ENCODE results near the gene KIAA1958. TPM values are rescaled to one million over a fixed set of nuclear protein-coding genes. Genes with fewer than 3 reads are reported as not detected.
"Not testable (repeated sequence)": the region's sequence is repeated elsewhere in the genome, so short reads cannot be mapped to it uniquely, and the experiment has no call there.

The KIAA1958 gene
- total and polyA plus RNA-seq, 2 donors from 2014 or later, result 2.6 to 15.3 TPM

GRCh38 chr9:112507001-112507680, 20.5 kb downstream of the KIAA1958 start:
- intact Hi-C loops (cut with DNase I), result no loop called here
- peak overlapping the region; percentile 26 to 72 for H3K27ac ChIP-seq (ENCODE audit: low read depth in 2 of 2, low read length in 2 of 2)
- no peak for FAIRE-seq

DNA sequence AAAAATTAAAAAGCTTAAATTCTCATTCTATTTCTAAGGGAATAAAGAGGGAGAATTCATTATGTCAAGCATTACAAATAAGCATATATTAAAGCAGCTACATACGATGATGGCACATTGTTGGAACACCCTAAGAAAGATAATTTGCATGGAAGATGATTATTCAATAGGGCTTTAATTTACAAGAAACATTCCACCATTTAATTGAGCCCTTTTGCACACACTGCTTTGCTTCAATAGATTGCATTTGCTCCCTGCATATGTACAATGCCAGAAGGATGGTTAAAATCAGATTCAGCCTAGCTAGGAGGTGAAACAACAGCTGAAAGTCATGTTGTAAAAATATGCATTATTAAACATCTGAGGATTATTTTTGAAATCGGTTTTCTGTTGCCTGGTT, 21.8 kb downstream of the KIAA1958 start:
- Histone ChIP-seq H3K9ac (ENCODE audit: low read length in 3 of 3) (no peak overlapping the region), H3K4me1 (ENCODE audit: control insufficient read depth in 2 of 3, insufficient read depth in 2 of 3, low read depth in 1 of 3, low read length in 3 of 3) (peaks cover 0 to 10% (median 2%) of the 10 kb centered on the region in 3 donors), H3K36me3 (ENCODE audit: control insufficient read depth in 2 of 3, insufficient read depth in 3 of 3, low read length in 3 of 3) (no peaks in the 10 kb centered on the region), H3K4me3 (ENCODE audit: low read length in 3 of 3) (no peak overlapping the region), H3K27me3 (ENCODE audit: control insufficient read depth, insufficient read depth, low read length) (no peaks in the 10 kb centered on the region), H3K27ac (ENCODE audit: low read depth in 2 of 2, low read length in 2 of 2) (no peak overlapping the region), H3K9me3 (ENCODE audit: control insufficient read depth in 2 of 3, insufficient read depth in 1 of 3, low read length in 3 of 3) (no peaks in the 10 kb centered on the region)
- FAIRE-seq (no peak), DNase-seq (no peak)
- intact Hi-C loops (cut with DNase I), result no loop called here
- TF ChIP-seq CTCF (IDR thresholded peaks at IDR 0.05; ENCODE audit: borderline replicate concordance, extremely low read depth, insufficient read depth), result no peak

More at GRCh38 chr9:112507001-112507680, 20.5 kb downstream of the KIAA1958 start:
- peak overlapping the region in 2 of 3 donors; percentile 20 to 24 for H3K9ac ChIP-seq (ENCODE audit: low read length in 3 of 3)
- no peak for DNase-seq
- H3K9me3 ChIP-seq (ENCODE audit: control insufficient read depth in 2 of 3, insufficient read depth in 1 of 3, low read length in 3 of 3), result no peaks in the 10 kb centered on the region
- no peak for TF ChIP-seq CTCF (IDR thresholded peaks at IDR 0.05; ENCODE audit: borderline replicate concordance, extremely low read depth, insufficient read depth)
- no peaks in the 10 kb centered on the region for H3K27me3 ChIP-seq (ENCODE audit: control insufficient read depth, insufficient read depth, low read length)
- H3K4me3 ChIP-seq (ENCODE audit: low read length in 3 of 3), result no peak overlapping the region
- no peaks in the 10 kb centered on the region for H3K36me3 ChIP-seq (ENCODE audit: control insufficient read depth in 2 of 3, insufficient read depth in 3 of 3, low read length in 3 of 3)
- peaks cover 0 to 15% (median 7%) of the 10 kb centered on the region in 3 donors for H3K4me1 ChIP-seq (ENCODE audit: control insufficient read depth in 2 of 3, insufficient read depth in 2 of 3, low read depth in 1 of 3, low read length in 3 of 3)

GRCh38 chr9:112512377-112512776, 25.8 kb downstream of the KIAA1958 start:
- FAIRE-seq; H3K27me3 ChIP-seq (ENCODE audit: control insufficient read depth, insufficient read depth, low read length); DNase-seq; H3K27ac ChIP-seq (ENCODE audit: low read depth in 2 of 2, low read length in 2 of 2); H3K4me3 ChIP-seq (ENCODE audit: low read length in 3 of 3); H3K36me3 ChIP-seq (ENCODE audit: control insufficient read depth in 2 of 3, insufficient read depth in 3 of 3, low read length in 3 of 3); H3K4me1 ChIP-seq (ENCODE audit: control insufficient read depth in 2 of 3, insufficient read depth in 2 of 3, low read depth in 1 of 3, low read length in 3 of 3); H3K9ac ChIP-seq (ENCODE audit: low read length in 3 of 3); intact Hi-C loops (cut with DNase I); H3K9me3 ChIP-seq (ENCODE audit: control insufficient read depth in 2 of 3, insufficient read depth in 1 of 3, low read length in 3 of 3): not testable (repeated sequence)

DNA sequence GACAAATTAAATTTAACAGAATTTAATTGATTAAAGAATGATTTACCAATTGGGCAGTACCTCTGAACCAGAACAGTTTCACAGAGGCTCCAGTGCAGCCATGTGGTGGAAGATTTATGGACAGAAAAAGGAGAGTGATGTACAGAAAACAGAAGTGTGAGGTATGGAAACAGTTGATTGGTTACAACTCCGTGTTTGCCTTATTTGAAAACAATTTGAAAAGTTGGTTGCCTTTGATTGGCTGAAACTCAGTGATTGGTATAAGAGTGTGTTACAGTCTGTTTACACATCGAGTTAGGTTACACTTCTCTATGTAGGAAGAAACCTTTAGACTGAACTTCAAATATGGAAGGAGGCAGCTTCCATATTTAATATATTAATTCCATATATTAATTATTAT, 30.1 kb downstream of the KIAA1958 start:
- no peak for FAIRE-seq
- Histone ChIP-seq H3K9me3 (ENCODE audit: control insufficient read depth in 2 of 3, insufficient read depth in 1 of 3, low read length in 3 of 3) (no peaks in the 10 kb centered on the region), H3K9ac (ENCODE audit: low read length in 3 of 3) (no peak overlapping the region), H3K27ac (ENCODE audit: low read depth in 2 of 2, low read length in 2 of 2) (no peak overlapping the region), H3K36me3 (ENCODE audit: control insufficient read depth in 2 of 3, insufficient read depth in 3 of 3, low read length in 3 of 3) (no peaks in the 10 kb centered on the region), H3K27me3 (ENCODE audit: control insufficient read depth, insufficient read depth, low read length) (no peaks in the 10 kb centered on the region), H3K4me1 (ENCODE audit: control insufficient read depth in 2 of 3, insufficient read depth in 2 of 3, low read depth in 1 of 3, low read length in 3 of 3) (no peaks in the 10 kb centered on the region), H3K4me3 (ENCODE audit: low read length in 3 of 3) (no peak overlapping the region)
- intact Hi-C loops (cut with DNase I), result no loop called here
- DNase-seq, result no peak
- TF ChIP-seq CTCF (IDR thresholded peaks at IDR 0.05; ENCODE audit: borderline replicate concordance, extremely low read depth, insufficient read depth), result no peak
